Transverse colon (tissue), 4 donors: Measurements from ENCODE around the gene ZNF429. TPM values are rescaled to one million over a fixed set of nuclear protein-coding genes. Genes with fewer than 3 reads are reported as not detected.
A peak's percentile ranks its signal among the peaks of the same experiment; 100 is the strongest.

Experiments
- DNase-seq: peaks from one replicate; pipeline ENCODE4 v3.0.0-alpha.2; 2019
- H3K27ac ChIP-seq, 4 donors: fragments of 200-600 bp; sonication (generic); 2 replicates each; pipeline ENCODE4 v1.5.1; 2016 to 2018; ENCODE audit warnings: inconsistent platforms in 4 of 4
- H3K27me3 ChIP-seq: fragments of 200-600 bp; sonication (generic); 2 replicates; pipeline ENCODE4 v1.5.1; 2017; ENCODE audit warnings: inconsistent platforms
- H3K36me3 ChIP-seq, 4 donors: fragments of 200-600 bp; sonication (generic); 2 replicates each; pipeline ENCODE4 v1.5.1; 2017 to 2019; ENCODE audit warnings: inconsistent platforms in 4 of 4
- H3K4me1 ChIP-seq, 4 donors: fragments of 200-600 bp; sonication (generic); 2 replicates each; pipeline ENCODE4 v1.5.1; 2017 to 2020; ENCODE audit warnings: inconsistent platforms in 4 of 4
- H3K4me3 ChIP-seq, 4 donors: fragments of 200-600 bp; sonication (generic); 1 replicate in 1 of 4; 2 replicates in 3 of 4; pipeline versions ENCODE4 v1.5.1 to v1.6.1; 2017 to 2019; ENCODE audit warnings: inconsistent platforms in 4 of 4
- H3K9me3 ChIP-seq, 2 donors: fragments of 200-600 bp; sonication (generic); 2 replicates each; pipeline ENCODE4 v1.5.1; 2017 to 2019; ENCODE audit warnings: inconsistent platforms in 2 of 2
- CTCF ChIP-seq, 5 experiments: fragments of 200-600 bp in 3 of 5; fragments of 450-650 bp in 2 of 5; sonication (generic) in 3 of 5; IDR thresholded peaks; 1 replicate in 2 of 5; 2 replicates in 3 of 5; pipeline ENCODE4 v1.5.1; 2016 to 2017; ENCODE audit warnings: antibody characterized with exemption in 5 of 5, inconsistent platforms in 3 of 5, mild to moderate bottlenecking in 2 of 5, moderate library complexity in 1 of 5
- EP300 ChIP-seq: sonication (generic); formaldehyde crosslinking; IDR thresholded peaks from one replicate; pipeline ENCODE4 v1.6.1; 2017; ENCODE audit warnings: antibody characterized with exemption, low read depth
- POLR2A ChIP-seq: fragments of 450-650 bp; IDR thresholded peaks from one replicate; pipeline ENCODE4 v1.6.1; 2016; ENCODE audit warnings: antibody characterized with exemption, mild to moderate bottlenecking, moderate library complexity
- POLR2AphosphoS5 ChIP-seq, 3 donors: sonication (generic); formaldehyde crosslinking; IDR thresholded peaks; one replicate each; pipeline ENCODE4 v1.6.1; 2016; ENCODE audit warnings: antibody characterized with exemption in 3 of 3
- WGBS, 2 donors: methylation state at CpG; one replicate each; pipeline ENCODE4 v1.1.5; 2018; ENCODE audit warnings: low coverage in 1 of 2; 5-methylcytosine and 5-hydroxymethylcytosine counted together
- in situ Hi-C, 4 donors: fragments of 200-750 bp; cut with MboI; loops; one replicate each; pipeline versions ENCODE4 v1.15.0 to v1.15.1; 2017; ENCODE audit warnings: low sequenced_read_pairs in 3 of 4, low pct_ligation_motif_present in 1 of 4, low pct_unique_long_range_greater_than_20kb in 1 of 4
- intact Hi-C: fragments of 100-400 bp; cut with DNase I; formaldehyde crosslinking; loops from one replicate; pipeline ENCODE4 v1.15.1; 2023; ENCODE audit warnings: low total_unique reads
- total RNA-seq, 4 donors: library from RNA; depleted of rRNA; stranded (reverse); fragments of >200 nt; gene quantifications; one replicate each; pipeline ENCODE4 v1.1.0, GENCODE V29; 2016

ZNF429 gene
- total RNA-seq, 4 donors from 2014 or later: 13.5 to 47.0 (median 18.2) TPM

DNA sequence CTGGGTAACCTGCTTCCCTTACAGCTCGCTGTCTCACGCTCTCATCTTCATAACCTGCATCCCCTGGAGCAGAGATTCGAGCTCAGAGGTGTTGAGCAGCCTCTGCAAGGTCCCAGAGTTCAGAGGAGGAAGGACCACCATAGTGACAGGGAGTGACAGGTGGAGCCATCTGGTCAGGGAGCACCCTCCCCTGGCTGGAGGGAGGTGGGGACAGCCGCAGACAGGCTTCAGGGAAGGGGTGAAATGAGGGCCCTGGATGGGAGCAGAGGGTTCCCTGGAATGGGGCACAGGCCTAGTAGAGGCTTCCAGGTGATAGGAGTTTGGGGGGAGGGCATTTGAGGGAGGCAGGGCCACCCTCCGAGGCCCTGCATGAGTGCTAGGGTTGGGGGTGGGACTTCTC lies 82.1 kb downstream of the ZNF429 start:
- no peak for DNase-seq
- Histone ChIP-seq H3K27ac (peak overlapping the region in 2 of 4 donors; percentile 8 to 80), H3K36me3 (no peaks in the 10 kb centered on the region), H3K27me3 (no peaks in the 10 kb centered on the region), H3K4me3 (peak overlapping the region in 1 of 4 donors; percentile 59), H3K4me1 (peaks cover 0 to 8% (median 0%) of the 10 kb centered on the region in 4 donors), H3K9me3 (no peaks in the 10 kb centered on the region)
- TF ChIP-seq EP300 (no peak), POLR2A (no peak), POLR2AphosphoS5 (IDR thresholded peaks at IDR 0.05) (no peak), CTCF (IDR thresholded peaks at IDR 0.05) (no peak)
- in situ Hi-C loops (no loop called here), intact Hi-C loops (no loop called here)
- WGBS, 2 donors: 68 to 90% methylated on average over 2 to 5 of the region's 5 CpGs

DNA sequence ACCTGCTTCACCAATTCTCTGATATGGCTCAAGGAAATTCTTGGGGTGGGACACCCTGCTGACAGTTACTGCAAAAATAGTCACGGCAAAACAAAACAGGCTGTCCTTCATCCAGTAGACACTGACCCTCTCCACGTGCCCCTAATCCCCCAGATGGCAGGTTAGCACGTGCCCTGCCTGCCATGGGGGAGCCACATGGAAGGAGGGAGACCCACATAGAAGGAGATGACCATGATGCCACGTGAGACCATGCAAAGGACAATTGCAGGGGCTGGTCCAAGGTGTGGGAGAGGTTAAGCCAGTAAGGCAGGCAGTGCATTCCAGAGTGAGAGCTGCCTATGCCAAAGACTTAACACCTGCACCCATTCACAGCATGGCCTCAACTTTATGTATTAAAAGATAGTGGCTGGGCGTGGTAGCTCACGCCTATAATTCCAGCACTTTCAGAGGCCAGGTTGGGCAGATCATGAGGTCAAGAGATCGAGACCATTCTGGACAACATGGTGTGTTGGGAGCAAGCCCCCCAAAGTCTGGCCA lies 82.7 kb downstream of the ZNF429 start:
- TF ChIP-seq POLR2AphosphoS5 (IDR thresholded peaks at IDR 0.05) (no peak), CTCF (IDR thresholded peaks at IDR 0.05) (no peak), EP300 (no peak), POLR2A (no peak)
- intact Hi-C loops: no loop called here
- Histone ChIP-seq H3K4me1 (peaks cover 0 to 8% (median 0%) of the 10 kb centered on the region in 4 donors), H3K4me3 (no peak overlapping the region), H3K36me3 (no peaks in the 10 kb centered on the region), H3K9me3 (no peaks in the 10 kb centered on the region), H3K27ac (peak overlapping the region in 2 of 4 donors; percentile 8 to 80), H3K27me3 (no peaks in the 10 kb centered on the region)
- WGBS, 2 donors: 60% methylated on average over 7 of the region's 7 CpGs; no CpG with 5 or more reads in 1 of the 2 donors
- DNase-seq: peak; percentile 20
- in situ Hi-C loops: no loop called here

- in situ Hi-C loops (no loop called here), intact Hi-C loops (no loop called here)
- Histone ChIP-seq H3K4me3 (no peak overlapping the region), H3K4me1 (peaks cover 0 to 8% (median 0%) of the 10 kb centered on the region in 4 donors), H3K36me3 (no peaks in the 10 kb centered on the region), H3K27ac (no peak overlapping the region), H3K9me3 (no peaks in the 10 kb centered on the region), H3K27me3 (no peaks in the 10 kb centered on the region)
- 77% methylated on average over 2 of the region's 2 CpGs; no CpG with 5 or more reads in 1 of the 2 donors for WGBS, 2 donors
- TF ChIP-seq POLR2AphosphoS5 (IDR thresholded peaks at IDR 0.05) (no peak), EP300 (no peak), POLR2A (no peak), CTCF (IDR thresholded peaks at IDR 0.05) (no peak)
- no peak for DNase-seq
Measured at GRCh38 chr19:21590867-21591266, 85.5 kb downstream of the ZNF429 start.

DNA sequence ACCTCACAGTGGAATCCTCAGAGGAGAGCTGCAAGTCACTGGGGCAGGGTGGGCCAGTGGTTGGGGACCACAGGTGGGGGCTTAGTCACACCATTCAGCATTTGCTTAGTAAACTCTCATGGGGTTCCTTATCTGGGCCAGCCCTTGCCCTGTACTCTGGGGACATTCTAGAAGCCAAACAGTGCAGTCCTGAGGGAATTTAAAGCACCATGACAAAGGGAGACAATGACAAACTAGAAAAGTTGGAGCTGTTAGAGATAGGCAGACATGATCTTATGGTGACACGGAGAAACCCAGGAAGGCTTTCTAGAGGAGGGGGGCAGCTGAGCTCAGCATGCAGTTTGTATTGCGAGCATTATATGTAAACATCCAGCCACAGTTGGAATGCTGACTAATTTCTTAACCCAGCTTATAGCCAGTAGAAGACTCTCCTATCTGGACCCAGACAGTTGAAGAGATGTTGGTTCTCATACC lies 87.6 kb downstream of the ZNF429 start:
- no peak for TF ChIP-seq EP300
- no peak for TF ChIP-seq CTCF (IDR thresholded peaks at IDR 0.05)
- TF ChIP-seq POLR2AphosphoS5 (IDR thresholded peaks at IDR 0.05): no peak
- TF ChIP-seq POLR2A: no peak
- Histone ChIP-seq H3K27me3 (no peaks in the 10 kb centered on the region), H3K36me3 (no peaks in the 10 kb centered on the region), H3K27ac (no peak overlapping the region), H3K4me3 (no peak overlapping the region), H3K4me1 (no peaks in the 10 kb centered on the region), H3K9me3 (no peaks in the 10 kb centered on the region)
- DNase-seq: no peak
- intact Hi-C loops (no loop called here), in situ Hi-C loops (no loop called here)
- whole genome bisulfite sequencing, 2 donors: 80 to 90% methylated on average over 2 of the region's 2 CpGs
